K562 (cell line): ENCODE results near the gene KIFC3. TPM values are rescaled to one million over a fixed set of nuclear protein-coding genes. Genes with fewer than 3 reads are reported as not detected.
A peak's percentile ranks its signal among the peaks of the same experiment; 100 is the strongest.
"Not testable (repeated sequence)": the region's sequence is repeated elsewhere in the genome, so short reads cannot be mapped to it uniquely, and the experiment has no call there.

Source experiments
- ATAC-seq: fragments of 200-7000 bp; cut with Tn5 transposase; 3 replicates; pipeline ENCODE4 v1.9.1; 2020; ENCODE audit warnings: moderate library complexity
- BruUV-seq: library from RNA; stranded (reverse); fragments of 400-500 nt; replicated peaks from 2 replicates; lab custom pipeline; 2021; lab: Mats Ljungman, UMichigan
- CTCF ChIA-PET: fragments of 300-600 bp; formaldehyde crosslinking; extraction: SDS; loops from one replicate; lab custom pipeline; 2021; ENCODE audit warnings: low intra/inter-chr PET ratio; lab: Yijun Ruan, JAX
- POLR2A ChIA-PET: fragments of 300-600, 350-650 bp; sonication (Branson Sonifier 250); formaldehyde crosslinking; extraction: SDS; loops from one replicate; lab custom pipeline; 2021; ENCODE audit warnings: antibody characterized with exemption, inconsistent platforms; lab: Yijun Ruan, JAX
- DNase-seq, 4 experiments: peaks; one replicate each; pipeline versions ENCODE4 v3.0.0 to v3.0.0-alpha.2; 2011 to 2018; ENCODE audit warnings: low spot score in 3 of 4, mixed read lengths in 3 of 4; ENCODE audit errors: extremely low read depth in 1 of 4
- FAIRE-seq: peaks from 2 replicates; lab custom pipeline; 2011; peaks lifted over from hg19 to GRCh38; lab: Jason Lieb, UNC
- H2AFZ ChIP-seq: 2 replicates; pipeline ENCODE4 v1.6.0; 2011; ENCODE audit warnings: low read depth, low read length, control low read depth, inconsistent platforms
- H3K27ac ChIP-seq: fragments of 200-600 bp; 3 replicates; pipeline ENCODE4 v1.8.0; 2011; ENCODE audit warnings: low read depth, mild to moderate bottlenecking, control low read depth, inconsistent platforms, low read length, moderate library complexity, mixed read lengths; ENCODE audit errors: extremely low read depth
- H3K27me3 ChIP-seq, 2 experiments: fragments of 300-600 bp in 1 of 2; 2 replicates in 1 of 2; 3 replicates in 1 of 2; pipeline versions ENCODE4 v1.6.0 to v1.8.0; 2011; ENCODE audit warnings: inconsistent platforms in 2 of 2, low read length in 2 of 2, mild to moderate bottlenecking in 1 of 2, mixed read lengths in 1 of 2, moderate library complexity in 1 of 2; ENCODE audit not compliant: control insufficient read depth in 2 of 2, insufficient read depth in 2 of 2
- H3K36me3 ChIP-seq: fragments of 300-600 bp; 3 replicates; pipeline ENCODE4 v1.8.0; 2011; ENCODE audit warnings: mild to moderate bottlenecking, low read length, inconsistent platforms; ENCODE audit not compliant: control insufficient read depth, insufficient read depth
- H3K4me1 ChIP-seq, 2 experiments: fragments of 200-600 bp in 1 of 2; replicated peaks in 1 of 2; 2 replicates in 1 of 2; 3 replicates in 1 of 2; pipeline versions ENCODE4 v1.5.1 to v1.8.0; 2011; ENCODE audit warnings: inconsistent platforms in 2 of 2, low read length in 2 of 2, mild to moderate bottlenecking in 1 of 2, mixed read lengths in 1 of 2, moderate library complexity in 1 of 2; ENCODE audit not compliant: control insufficient read depth in 2 of 2, insufficient read depth in 2 of 2
- H3K4me2 ChIP-seq: 2 replicates; pipeline ENCODE4 v1.6.1; 2011; ENCODE audit warnings: low read length, control low read depth, inconsistent platforms, mixed read lengths; ENCODE audit not compliant: insufficient read depth
- H3K4me3 ChIP-seq: fragments of 200-600 bp; sonication (generic), shearing (Covaris generic); 2 replicates; pipeline ENCODE4 v1.5.1; 2016; ENCODE audit warnings: control low read depth, inconsistent platforms
- H3K79me2 ChIP-seq: fragments of 200-600 bp; 3 replicates; pipeline ENCODE4 v1.8.0; 2011; ENCODE audit warnings: low read length, inconsistent platforms; ENCODE audit not compliant: control insufficient read depth, insufficient read depth
- H3K9ac ChIP-seq, 2 experiments: 2 replicates each; pipeline versions ENCODE4 v1.6.0 to v1.6.1; 2011; ENCODE audit warnings: low read depth in 2 of 2, low read length in 2 of 2, control low read depth in 1 of 2, inconsistent platforms in 1 of 2, mild to moderate bottlenecking in 1 of 2, mixed read lengths in 1 of 2; ENCODE audit not compliant: insufficient read depth in 1 of 2
- H3K9me1 ChIP-seq: one replicate; pipeline ENCODE4 v1.6.0; 2011; ENCODE audit warnings: inconsistent platforms, mild to moderate bottlenecking, low read length, moderate library complexity; ENCODE audit not compliant: control insufficient read depth, insufficient read depth
- H3K9me3 ChIP-seq: replicated peaks from 2 replicates; pipeline ENCODE4 v1.5.1; 2011; ENCODE audit warnings: low read depth, low read length, inconsistent platforms; ENCODE audit not compliant: control insufficient read depth, insufficient read depth
- H4K20me1 ChIP-seq: replicated peaks from 2 replicates; pipeline ENCODE4 v1.6.1; 2011; ENCODE audit warnings: low read length, inconsistent platforms, mixed read lengths; ENCODE audit not compliant: control insufficient read depth, insufficient read depth
- ARID1B ChIP-seq: fragments of 450-650 bp; IDR thresholded peaks from 2 replicates; pipeline ENCODE4 v1.6.1; 2016; ENCODE audit warnings: antibody characterized with exemption, mild to moderate bottlenecking, inconsistent platforms
- BCOR ChIP-seq: fragments of 450-650 bp; IDR thresholded peaks from 2 replicates; pipeline ENCODE4 v1.6.1; 2016
- CBFA2T2 ChIP-seq: fragments of 450-650 bp; conservative IDR thresholded peaks from 2 replicates; pipeline ENCODE4 v1.6.1; 2017; ENCODE audit warnings: mild to moderate bottlenecking
- CBFA2T3 ChIP-seq: fragments of 450-650 bp; IDR thresholded peaks from 2 replicates; pipeline ENCODE4 v1.6.1; 2017
- CBX8 ChIP-seq: fragments of 200-600 bp; sonication (generic); IDR thresholded peaks from 2 replicates; pipeline ENCODE4 v1.6.1; 2012; ENCODE audit warnings: borderline replicate concordance, mixed run types, low read depth, mild to moderate bottlenecking, moderate library complexity, mixed read lengths, low read length, control low read depth, inconsistent platforms; ENCODE audit not compliant: poor library complexity, severe bottlenecking; ENCODE audit errors: extremely low read depth
- CC2D1A ChIP-seq: fragments of 450-650 bp; IDR thresholded peaks from 2 replicates; pipeline ENCODE4 v1.6.1; 2017; ENCODE audit warnings: mild to moderate bottlenecking
- CTBP1 ChIP-seq: fragments of 450-650 bp; IDR thresholded peaks from 2 replicates; pipeline ENCODE4 v1.6.1; 2016; ENCODE audit warnings: borderline replicate concordance
- DPF2 ChIP-seq: fragments of 450-650 bp; IDR thresholded peaks from 2 replicates; pipeline ENCODE4 v1.6.1; 2016
- HDAC1 ChIP-seq, 2 experiments: fragments of 450-650 bp; IDR thresholded peaks; 2 replicates each; pipeline ENCODE4 v1.6.1; 2016 to 2017; ENCODE audit warnings: inconsistent platforms in 1 of 2, mild to moderate bottlenecking in 1 of 2, moderate library complexity in 1 of 2
- HDAC2 ChIP-seq: fragments of 450-650 bp; IDR thresholded peaks from 2 replicates; pipeline ENCODE4 v1.6.1; 2016; ENCODE audit warnings: mild to moderate bottlenecking
- KDM1A ChIP-seq, 2 experiments: fragments of 450-650 bp; IDR thresholded peaks; 2 replicates each; pipeline ENCODE4 v1.6.1; 2016; ENCODE audit warnings: mild to moderate bottlenecking in 2 of 2
- MTA2 ChIP-seq: fragments of 450-650 bp; IDR thresholded peaks from 2 replicates; pipeline ENCODE4 v1.6.1; 2016; ENCODE audit warnings: low read depth
- NFIC ChIP-seq: fragments of 450-650 bp; IDR thresholded peaks from 2 replicates; pipeline ENCODE4 v1.6.1; 2017; ENCODE audit warnings: mild to moderate bottlenecking, inconsistent platforms
- NRF1 ChIP-seq, 2 experiments: fragments of 450-650 bp; IDR thresholded peaks in 1 of 2; conservative IDR thresholded peaks in 1 of 2; 2 replicates each; pipeline ENCODE4 v1.6.1; 2014; ENCODE audit warnings: mild to moderate bottlenecking in 2 of 2
- RCOR1 ChIP-seq, 2 experiments: IDR thresholded peaks; 2 replicates each; pipeline ENCODE4 v1.6.1; 2012; ENCODE audit warnings: low read depth in 2 of 2, low read length in 2 of 2, borderline replicate concordance in 1 of 2, improper control_type of control experiment in 1 of 2
- SMARCA4 ChIP-seq: fragments of 450-650 bp; IDR thresholded peaks from 2 replicates; pipeline ENCODE4 v1.6.1; 2016
- TAL1 ChIP-seq: fragments of 450-650 bp; IDR thresholded peaks from 2 replicates; pipeline ENCODE4 v1.6.1; 2016; ENCODE audit warnings: mild to moderate bottlenecking
- TCF3 ChIP-seq: sonication (generic); formaldehyde crosslinking; IDR thresholded peaks from 2 replicates; pipeline ENCODE4 v1.4.0; 2020; ENCODE audit warnings: mild to moderate bottlenecking, missing genetic modification reagents
- TEAD4 ChIP-seq, 2 experiments: sonication (generic) in 1 of 2; formaldehyde crosslinking in 1 of 2; IDR thresholded peaks; 2 replicates each; pipeline versions ENCODE4 v1.6.1 to v1.8.0; 2012 to 2022; ENCODE audit warnings: borderline replicate concordance in 1 of 2, inconsistent platforms in 1 of 2, low read length in 1 of 2, mild to moderate bottlenecking in 1 of 2, missing genetic modification reagents in 1 of 2
- TRIM24 ChIP-seq, 2 experiments: fragments of 450-650 bp; IDR thresholded peaks; 2 replicates each; pipeline ENCODE4 v1.6.1; 2016
- WGBS: fragments of 100-300 bp; shearing (Covaris generic); methylation state at CpG from one replicate; pipeline ENCODE4 v1.1.6; 2016; ENCODE audit warnings: low coverage, mixed read lengths; ENCODE audit not compliant: insufficient coverage; ENCODE audit errors: missing lambda C conversion rate; 5-methylcytosine and 5-hydroxymethylcytosine counted together
- in situ Hi-C: fragments of 300-500 bp; cut with MboI; formaldehyde crosslinking; loops from 4 replicates; pipeline ENCODE4 v1.15.0; 2018; ENCODE audit warnings: inconsistent platforms, mixed read lengths
- intact Hi-C: fragments of 100-400 bp; cut with micrococcal nuclease; formaldehyde crosslinking; loops from 2 replicates; pipeline ENCODE4 v1.14.2; 2022
- polyA plus RNA-seq, 8 experiments: library from polyadenylated mRNA; depleted of rRNA in 4 of 8; stranded (reverse) in 5 of 8; unstranded in 3 of 8; fragments of >200 nt; fragmentation: Nextera tagmentation in 2 of 8; fragmentation: Illumina TruSeq in 1 of 8; extraction: Ambion mirVana in 2 of 8; extraction: Trizol in 1 of 8; gene quantifications; 2 replicates each; pipeline versions ENCODE4 v1.2.1 to v1.2.3, GENCODE V29; 2011 to 2014; ENCODE audit warnings: inconsistent platforms in 1 of 8, missing spikeins in 1 of 8
- total RNA-seq, 7 experiments: library from RNA; depleted of rRNA in 6 of 7; stranded (reverse); fragments of >200 nt in 6 of 7; fragmentation: Illumina TruSeq in 2 of 7; extraction: Trizol in 2 of 7; gene quantifications; 2 replicates each; pipeline versions ENCODE4 v1.2.1 to v1.2.3, GENCODE V29; 2011 to 2021; ENCODE audit warnings: low replicate concordance in 1 of 7

KIFC3 gene
- total and polyA plus RNA-seq, 9 of the 15 experiments (the other 6 are each of a cell fraction or from before 2014, with no cell fraction given): 0.23 to 105 (median 26.2) TPM

GRCh38 chr16:57712569-57712968 is 89.7 kb downstream of the KIFC3 start:
- FAIRE-seq; H4K20me1 ChIP-seq; H3K9me1 ChIP-seq; H3K9ac ChIP-seq; H3K4me3 ChIP-seq; in situ Hi-C loops; H3K4me2 ChIP-seq; H3K9me3 ChIP-seq; H3K27ac ChIP-seq; H2AFZ ChIP-seq; DNase-seq; CTCF ChIA-PET; intact Hi-C loops; H3K79me2 ChIP-seq; H3K36me3 ChIP-seq; BruUV-seq; TF ChIP-seq TEAD4 (CRISPR knock-in tag; IDR thresholded peaks at IDR 0.05; ENCODE audit: borderline replicate concordance): not testable (repeated sequence)
- H3K4me1 ChIP-seq: peaks cover 6 to 16% of the 10 kb centered on the region in 2 experiments; a peak in 4 of 5 replicates
- WGBS: 0% methylated on average over 6 of the region's 6 CpGs
- POLR2A ChIA-PET: interaction anchor here (0.8 to 1.8 kb wide), 4 partner anchors 12 to 24 kb away, joined by 3 to 4 read pairs (median 4); no protein-coding TSS in a partner anchor
- peak; percentile 70 for ATAC-seq
- peaks cover 10 to 30% of the 10 kb centered on the region in 2 experiments; a peak in 4 of 5 replicates for H3K27me3 ChIP-seq
- TF ChIP-seq NRF1 (conservative IDR thresholded peaks at IDR 0.05 in 1 of 2, IDR thresholded peaks at IDR 0.05 in 1 of 2) (peak in 1 of 2 experiments; percentile 14; a peak in 1 of 4 replicates), CBX8 (peak; percentile 46), ARID1B (peak; percentile 78), TAL1 (peak; percentile 79), SMARCA4 (peak; percentile 48; the same call in 1 of the 2 replicates), TRIM24 (IDR thresholded peaks at IDR 0.05) (peak; percentile 40 to 48; a peak in 3 of 4 replicates), TCF3 (peak; percentile 65), DPF2 (peak; percentile 72; the same call in 1 of the 2 replicates), RCOR1 (IDR thresholded peaks at IDR 0.05; ENCODE audit: borderline replicate concordance in 1 of 2, low read depth in 2 of 2, low read length in 2 of 2) (peak in 1 of 2 experiments; percentile 68; a peak in 1 of 4 replicates), MTA2 (peak; percentile 27; the same call in 1 of the 2 replicates), NFIC (peak; percentile 25; the same call in 1 of the 2 replicates), BCOR (0 out of 2 replicates have a peak, but pooled peaks have one; percentile 54), KDM1A (IDR thresholded peaks at IDR 0.05) (peak; percentile 83), CC2D1A (0 out of 2 replicates have a peak, but pooled peaks have one; percentile 12), CBFA2T2 (peak; percentile 69), CTBP1 (0 out of 2 replicates have a peak, but pooled peaks have one; percentile 17), HDAC1 (IDR thresholded peaks at IDR 0.05) (peak in 1 of 2 experiments; percentile 77; a peak in 2 of 4 replicates), CBFA2T3 (peak; percentile 85), HDAC2 (peak; percentile 60; the same call in 1 of the 2 replicates), TEAD4 (IDR thresholded peaks at IDR 0.05; ENCODE audit: low read length) (peak; percentile 45; the same call in 1 of the 2 replicates)
